ENCODE measurements around the gene KRTAP4-1.
"Not testable (repeated sequence)": the region's sequence is repeated elsewhere in the genome, so short reads cannot be mapped to it uniquely, and the experiment has no call there.

The KRTAP4-1 gene

GRCh38 chr17:41167561-41167960 is 17.1 kb downstream of the KRTAP4-1 start:
- no peak for FAIRE-seq
- TF ChIP-seq TAF1 (IDR thresholded peaks at IDR 0.05; ENCODE audit: borderline replicate concordance, low read depth, low read length) = no peak
- no peak for TF ChIP-seq POLR2A (IDR thresholded peaks at IDR 0.05; ENCODE audit: low read depth, low read length)
- TF ChIP-seq POLR2AphosphoS5 (IDR thresholded peaks at IDR 0.05; ENCODE audit: low read depth, low read length) = no peak
- no peak for DNase-seq (ENCODE audit: insufficient read length)

GRCh38 chr17:41163828-41164227 is 20.9 kb downstream of the KRTAP4-1 start:
- FAIRE-seq = no peak
- TF ChIP-seq TAF1 (IDR thresholded peaks at IDR 0.05; ENCODE audit: borderline replicate concordance, low read depth, low read length) = no peak
- TF ChIP-seq POLR2AphosphoS5 (IDR thresholded peaks at IDR 0.05; ENCODE audit: low read depth, low read length) = no peak
- no peak for DNase-seq (ENCODE audit: insufficient read length)

- FAIRE-seq = no peak
- TF ChIP-seq POLR2A (IDR thresholded peaks at IDR 0.05; ENCODE audit: low read depth, low read length) (no peak), POLR2AphosphoS5 (IDR thresholded peaks at IDR 0.05; ENCODE audit: low read depth, low read length) (no peak), TAF1 (IDR thresholded peaks at IDR 0.05; ENCODE audit: borderline replicate concordance, low read depth, low read length) (no peak)
- DNase-seq (ENCODE audit: insufficient read length) = no peak
These were observed 24.1 kb downstream of the KRTAP4-1 start, which contains the start of gene KRTAP4-4 for GRCh38 chr17:41160648-41161047. Gene KRTAP4-4, minus strand, starts transcription at chr17:41160748. Its CDS starts 57 bp downstream, at chr17:41160691.

- DNase-seq (ENCODE audit: insufficient read length); FAIRE-seq: not testable (repeated sequence)
These were observed 24.5 kb downstream of the KRTAP4-1 start for GRCh38 chr17:41160190-41160589.

GRCh38 chr17:41153856-41154255 is 30.9 kb downstream of the KRTAP4-1 start:
- TF ChIP-seq POLR2AphosphoS5 (IDR thresholded peaks at IDR 0.05; ENCODE audit: low read depth, low read length) (no peak), TAF1 (IDR thresholded peaks at IDR 0.05; ENCODE audit: borderline replicate concordance, low read depth, low read length) (no peak), POLR2A (IDR thresholded peaks at IDR 0.05; ENCODE audit: low read depth, low read length) (no peak)
- no peak for DNase-seq (ENCODE audit: insufficient read length)
- FAIRE-seq = no peak

GRCh38 chr17:41151525-41151924 is 33.2 kb downstream of the KRTAP4-1 start:
- TF ChIP-seq POLR2A (IDR thresholded peaks at IDR 0.05; ENCODE audit: low read depth, low read length) = no peak
- TF ChIP-seq TAF1 (IDR thresholded peaks at IDR 0.05; ENCODE audit: borderline replicate concordance, low read depth, low read length) = no peak
- no peak for TF ChIP-seq POLR2AphosphoS5 (IDR thresholded peaks at IDR 0.05; ENCODE audit: low read depth, low read length)
- FAIRE-seq (no peak), DNase-seq (ENCODE audit: insufficient read length) (no peak)

- no peak for TF ChIP-seq POLR2A (IDR thresholded peaks at IDR 0.05; ENCODE audit: low read depth, low read length)
- TF ChIP-seq TAF1 (IDR thresholded peaks at IDR 0.05; ENCODE audit: borderline replicate concordance, low read depth, low read length) = no peak
- TF ChIP-seq POLR2AphosphoS5 (IDR thresholded peaks at IDR 0.05; ENCODE audit: low read depth, low read length) = no peak
- FAIRE-seq (no peak), DNase-seq (ENCODE audit: insufficient read length) (no peak)
These were observed 34.7 kb downstream of the KRTAP4-1 start for GRCh38 chr17:41150026-41150425.

GRCh38 chr17:41149652-41149985 is 35.1 kb downstream of the KRTAP4-1 start, which contains the start of gene KRTAP4-5:
Gene KRTAP4-5, minus strand, starts transcription at chr17:41149825. Its CDS starts 58 bp downstream, at chr17:41149767.
- FAIRE-seq = no peak
- DNase-seq (ENCODE audit: insufficient read length) = no peak
- TF ChIP-seq TAF1 (IDR thresholded peaks at IDR 0.05; ENCODE audit: borderline replicate concordance, low read depth, low read length) (no peak), POLR2A (IDR thresholded peaks at IDR 0.05; ENCODE audit: low read depth, low read length) (no peak), POLR2AphosphoS5 (IDR thresholded peaks at IDR 0.05; ENCODE audit: low read depth, low read length) (no peak)

- not testable (repeated sequence) for DNase-seq (ENCODE audit: insufficient read length)
- peak; percentile 65 for FAIRE-seq
These were observed 35.6 kb downstream of the KRTAP4-1 start for GRCh38 chr17:41148971-41149651.

- FAIRE-seq = no peak
- TF ChIP-seq POLR2A (IDR thresholded peaks at IDR 0.05; ENCODE audit: low read depth, low read length) (no peak), POLR2AphosphoS5 (IDR thresholded peaks at IDR 0.05; ENCODE audit: low read depth, low read length) (no peak), TAF1 (IDR thresholded peaks at IDR 0.05; ENCODE audit: borderline replicate concordance, low read depth, low read length) (no peak)
- DNase-seq (ENCODE audit: insufficient read length) = no peak
These were observed 37.0 kb downstream of the KRTAP4-1 start for GRCh38 chr17:41147531-41148204.

GRCh38 chr17:41145261-41145660 is 39.5 kb downstream of the KRTAP4-1 start:
- no peak for DNase-seq (ENCODE audit: insufficient read length)
- no peak for TF ChIP-seq POLR2A (IDR thresholded peaks at IDR 0.05; ENCODE audit: low read depth, low read length)
- no peak for TF ChIP-seq POLR2AphosphoS5 (IDR thresholded peaks at IDR 0.05; ENCODE audit: low read depth, low read length)
- no peak for TF ChIP-seq TAF1 (IDR thresholded peaks at IDR 0.05; ENCODE audit: borderline replicate concordance, low read depth, low read length)
- no peak for FAIRE-seq

GRCh38 chr17:41144846-41145245 is 39.9 kb downstream of the KRTAP4-1 start:
- FAIRE-seq (no peak), DNase-seq (ENCODE audit: insufficient read length) (no peak)
- TF ChIP-seq POLR2AphosphoS5 (IDR thresholded peaks at IDR 0.05; ENCODE audit: low read depth, low read length) = no peak
- no peak for TF ChIP-seq POLR2A (IDR thresholded peaks at IDR 0.05; ENCODE audit: low read depth, low read length)
- TF ChIP-seq TAF1 (IDR thresholded peaks at IDR 0.05; ENCODE audit: borderline replicate concordance, low read depth, low read length) = no peak
